Endothelial cell of umbilical vein (primary cell): ENCODE results near the gene SCYL2. TPM values are rescaled to one million over a fixed set of nuclear protein-coding genes. Genes with fewer than 3 reads are reported as not detected.

ENCODE experiments used
- BruUV-seq: library from RNA; stranded (reverse); fragments of 400-500 nt; replicated peaks from 2 replicates; lab custom pipeline; 2021; lab: Mats Ljungman, UMichigan
- CTCF ChIA-PET: fragments of 300-600, 350-600 bp; sonication (Branson Sonifier 250); formaldehyde crosslinking; loops from one replicate; lab custom pipeline; 2021; ENCODE audit warnings: antibody characterized with exemption, inconsistent platforms; lab: Charles Lee
- POLR2A ChIA-PET: fragments of 300-600, 350-600 bp; sonication (Branson Sonifier 250); formaldehyde crosslinking; loops from one replicate; lab custom pipeline; 2021; ENCODE audit warnings: antibody characterized with exemption, inconsistent platforms; lab: Charles Lee
- DNase-seq: peaks from one replicate; pipeline ENCODE4 v3.0.0-alpha.2; 2011; ENCODE audit warnings: low read depth, low spot score
- FAIRE-seq: peaks from 2 replicates; lab custom pipeline; 2011; peaks lifted over from hg19 to GRCh38; lab: Jason Lieb, UNC
- H2AFZ ChIP-seq: 2 replicates; pipeline ENCODE4 v1.6.0; 2012; ENCODE audit warnings: low read depth, low read length, control low read depth, inconsistent platforms
- H3K27ac ChIP-seq: 2 replicates; pipeline ENCODE4 v1.5.1; 2011; ENCODE audit warnings: low read depth, mild to moderate bottlenecking, control low read depth, low read length, moderate library complexity; ENCODE audit not compliant: insufficient read depth
- H3K27me3 ChIP-seq, 2 experiments: 2 replicates each; pipeline versions ENCODE4 v1.6.0 to v1.6.1; 2011; ENCODE audit warnings: low read length in 2 of 2, mixed read lengths in 1 of 2; ENCODE audit not compliant: control insufficient read depth in 2 of 2, insufficient read depth in 2 of 2
- H3K36me3 ChIP-seq, 2 experiments: 2 replicates in 1 of 2; 3 replicates in 1 of 2; pipeline ENCODE4 v1.5.1; 2011; ENCODE audit warnings: low read length in 2 of 2, mild to moderate bottlenecking in 1 of 2, moderate library complexity in 1 of 2; ENCODE audit not compliant: control insufficient read depth in 2 of 2, insufficient read depth in 2 of 2; ENCODE audit errors: extremely low read depth in 1 of 2
- H3K4me1 ChIP-seq: 3 replicates; pipeline ENCODE4 v1.5.1; 2011; ENCODE audit warnings: mild to moderate bottlenecking, low read length; ENCODE audit not compliant: control insufficient read depth, insufficient read depth; ENCODE audit errors: extremely low read depth
- H3K4me2 ChIP-seq: 2 replicates; pipeline ENCODE4 v1.6.1; 2011; ENCODE audit warnings: low read length, control low read depth, mixed read lengths; ENCODE audit not compliant: insufficient read depth
- H3K4me3 ChIP-seq, 3 experiments: fragments of 200-600 bp in 1 of 3; sonication (generic), shearing (Covaris generic) in 1 of 3; replicated peaks in 1 of 3; 2 replicates each; pipeline ENCODE4 v1.5.1; 2011 to 2016; ENCODE audit warnings: control low read depth in 3 of 3, low read length in 3 of 3, mild to moderate bottlenecking in 2 of 3, inconsistent platforms in 1 of 3, low read depth in 1 of 3, moderate library complexity in 1 of 3; ENCODE audit not compliant: insufficient read depth in 1 of 3
- H3K79me2 ChIP-seq: 2 replicates; pipeline ENCODE4 v1.6.0; 2012; ENCODE audit warnings: low read length, inconsistent platforms; ENCODE audit not compliant: control insufficient read depth, insufficient read depth
- H3K9ac ChIP-seq: replicated peaks from 2 replicates; pipeline ENCODE3; 2011; ENCODE audit warnings: low read length, control low read depth; ENCODE audit not compliant: insufficient read depth; ENCODE audit errors: extremely low read depth
- H3K9me1 ChIP-seq: replicated peaks from 3 replicates; pipeline ENCODE4 v1.6.0; 2011; ENCODE audit warnings: mild to moderate bottlenecking, low read length; ENCODE audit not compliant: control insufficient read depth, insufficient read depth; ENCODE audit errors: extremely low read depth
- H3K9me3 ChIP-seq: replicated peaks from 2 replicates; pipeline ENCODE4 v1.5.1; 2012; ENCODE audit warnings: low read length, inconsistent platforms; ENCODE audit not compliant: control insufficient read depth, insufficient read depth
- H4K20me1 ChIP-seq: replicated peaks from 2 replicates; pipeline ENCODE3; 2011; ENCODE audit warnings: mild to moderate bottlenecking, low read length; ENCODE audit not compliant: control insufficient read depth, insufficient read depth; ENCODE audit errors: extremely low read depth
- CTCF ChIP-seq, 2 donors: IDR thresholded peaks; 1 replicate in 1 of 2; 2 replicates in 1 of 2; pipeline ENCODE4 v1.5.1; 2011; ENCODE audit warnings: low read length in 2 of 2, mild to moderate bottlenecking in 2 of 2, moderate library complexity in 2 of 2, control low read depth in 1 of 2, inconsistent platforms in 1 of 2, low read depth in 1 of 2; ENCODE audit not compliant: insufficient read depth in 1 of 2; ENCODE audit errors: extremely low read depth in 1 of 2
- EZH2 ChIP-seq: IDR thresholded peaks from 2 replicates; pipeline ENCODE4 v1.6.1; 2012; ENCODE audit warnings: borderline replicate concordance, low read depth, mild to moderate bottlenecking, moderate library complexity, low read length, inconsistent platforms; ENCODE audit not compliant: severe bottlenecking
- FOS ChIP-seq: IDR thresholded peaks from 2 replicates; pipeline ENCODE4 v1.6.1; 2011; ENCODE audit warnings: mild to moderate bottlenecking, low read length, moderate library complexity, borderline replicate concordance; ENCODE audit not compliant: insufficient read depth
- GATA2 ChIP-seq: IDR thresholded peaks from 2 replicates; pipeline ENCODE4 v1.7.0; 2011; ENCODE audit warnings: low read depth, mild to moderate bottlenecking, moderate library complexity, mixed read lengths, low read length; ENCODE audit not compliant: insufficient read length, insufficient read depth
- JUN ChIP-seq: IDR thresholded peaks from 2 replicates; pipeline ENCODE4 v1.6.1; 2011; ENCODE audit warnings: borderline replicate concordance, low read depth; ENCODE audit not compliant: insufficient read length, insufficient read depth
- MAX ChIP-seq: IDR thresholded peaks from 2 replicates; pipeline ENCODE4 v1.6.1; 2011; ENCODE audit not compliant: insufficient read depth, insufficient read length
- MYC ChIP-seq: IDR thresholded peaks from one replicate; pipeline ENCODE4 v1.6.1; 2011; ENCODE audit warnings: mild to moderate bottlenecking, low read depth, low read length
- POLR2A ChIP-seq: IDR thresholded peaks from 2 replicates; pipeline ENCODE4 v1.6.1; 2012; ENCODE audit warnings: low read depth, mild to moderate bottlenecking, control low read depth, low read length
- POLR2AphosphoS5 ChIP-seq: IDR thresholded peaks from 2 replicates; pipeline ENCODE4 v1.6.1; 2012; ENCODE audit warnings: low read depth, mild to moderate bottlenecking, control low read depth, low read length, moderate library complexity; ENCODE audit not compliant: insufficient read depth
- dilution Hi-C: fragments of 300-500 bp; cut with MboI; formaldehyde crosslinking; loops from one replicate; pipeline ENCODE4 v1.15.0; 2019; ENCODE audit warnings: low sequenced_read_pairs; ENCODE audit not compliant: extremely low pct_ligation_motif_present
- intact Hi-C: fragments of 100-400 bp; cut with micrococcal nuclease; formaldehyde crosslinking; loops from one replicate; pipeline ENCODE4 v1.10.0; 2022
- polyA plus RNA-seq, 4 experiments: library from polyadenylated mRNA; depleted of rRNA in 3 of 4; stranded (reverse) in 3 of 4; unstranded in 1 of 4; fragments of >200 nt; gene quantifications; 2 replicates each; pipeline versions ENCODE4 v1.2.1 to v1.2.3, GENCODE V29; 2011 to 2012; ENCODE audit warnings: missing spikeins in 1 of 4
- small RNA-seq: library from RNA; depleted of rRNA; stranded (forward); fragments of <200 nt; gene quantifications from one replicate; pipeline ENCODE3, GENCODE V24; 2012; ENCODE audit warnings: low replicate concordance, low read depth; ENCODE audit not compliant: insufficient read depth, insufficient read length
- total RNA-seq: library from RNA; stranded (reverse); gene quantifications from 2 replicates; pipeline ENCODE4 v1.2.3, GENCODE V29; 2021

The SCYL2 gene
- total and polyA plus RNA-seq, 2 donors (not counting 3 experiments of a cell fraction or from before 2014, with no cell fraction given): 12.5 to 41.4 TPM

- DNase-seq (no peak), FAIRE-seq (no peak)
- Histone ChIP-seq H3K27me3 (no peaks in the 10 kb centered on the region), H3K79me2 (no peaks in the 10 kb centered on the region), H3K36me3 (no peaks in the 10 kb centered on the region), H3K4me3 (no peak overlapping the region), H3K27ac (no peak overlapping the region), H3K9ac (no peak overlapping the region), H3K4me1 (no peaks in the 10 kb centered on the region), H4K20me1 (no peaks in the 10 kb centered on the region), H3K4me2 (no peak overlapping the region), H2AFZ (no peak overlapping the region), H3K9me3 (no peaks in the 10 kb centered on the region), H3K9me1 (no peaks in the 10 kb centered on the region)
- no peak for TF ChIP-seq FOS
- no peak for TF ChIP-seq EZH2
- no peak for TF ChIP-seq MAX
- no peak for TF ChIP-seq MYC
- no peak for TF ChIP-seq POLR2AphosphoS5
- TF ChIP-seq GATA2: no peak
- no peak for TF ChIP-seq POLR2A
- no peak for TF ChIP-seq CTCF (IDR thresholded peaks at IDR 0.05; ENCODE audit: extremely low read depth in 1 of 2, insufficient read depth in 1 of 2, low read depth in 1 of 2, low read length in 2 of 2)
- TF ChIP-seq JUN: no peak
- dilution Hi-C loops (no loop called here), intact Hi-C loops (no loop called here)
- POLR2A ChIA-PET: no interaction called here
- CTCF ChIA-PET: interaction anchor here (1.0 to 1.7 kb wide), 2 partner anchors 13 to 16 kb away, joined by 3 to 9 read pairs; no protein-coding TSS in a partner anchor
- no TSS peak for BruUV-seq
These were observed 121.4 kb downstream of the SCYL2 start for GRCh38 chr12:100388382-100388781.

Small RNA genes lying within 50 kb of the gene (small RNA-seq; reads per million reads assigned to genes)
- not detected for gene RF00019

Other genes with a start within 250 kb of the SCYL2 start
- gene BLTP3B, start 124.3 kb upstream of the SCYL2 start, total RNA-seq: 16.0 and 17.9 TPM in 2 replicates
- gene BLTP3B, start 124.3 kb upstream of the SCYL2 start, polyA plus RNA-seq: 4.1 and 5.4 TPM in 2 replicates
- gene ACTR6, start 66.4 kb upstream of the SCYL2 start, total RNA-seq: 23.2 and 24.7 TPM in 2 replicates
- gene ACTR6, start 66.4 kb upstream of the SCYL2 start, polyA plus RNA-seq: 4.8 and 7.5 TPM in 2 replicates
- 0.44 and 0.66 TPM in 2 replicates for gene DEPDC4, start 98 bp upstream of the SCYL2 start, total RNA-seq
- 0.15 and 0.16 TPM in 2 replicates for gene DEPDC4, start 98 bp upstream of the SCYL2 start, polyA plus RNA-seq
- not detected in 2 replicates for gene SLC17A8, start 89.9 kb downstream of the SCYL2 start, total RNA-seq
- gene SLC17A8, start 89.9 kb downstream of the SCYL2 start, polyA plus RNA-seq: not detected in 2 replicates
- gene NR1H4, start 206.7 kb downstream of the SCYL2 start, total RNA-seq: not detected in 2 replicates
- gene NR1H4, start 206.7 kb downstream of the SCYL2 start, polyA plus RNA-seq: not detected in 2 replicates